NCI-H345 (cell line): ENCODE data around the gene SPDYE3.

Experiments used
- DNase-seq: peaks from one replicate; lab custom pipeline; 2025; lab: John Stamatoyannopoulos, UW

The SPDYE3 gene

DNA sequence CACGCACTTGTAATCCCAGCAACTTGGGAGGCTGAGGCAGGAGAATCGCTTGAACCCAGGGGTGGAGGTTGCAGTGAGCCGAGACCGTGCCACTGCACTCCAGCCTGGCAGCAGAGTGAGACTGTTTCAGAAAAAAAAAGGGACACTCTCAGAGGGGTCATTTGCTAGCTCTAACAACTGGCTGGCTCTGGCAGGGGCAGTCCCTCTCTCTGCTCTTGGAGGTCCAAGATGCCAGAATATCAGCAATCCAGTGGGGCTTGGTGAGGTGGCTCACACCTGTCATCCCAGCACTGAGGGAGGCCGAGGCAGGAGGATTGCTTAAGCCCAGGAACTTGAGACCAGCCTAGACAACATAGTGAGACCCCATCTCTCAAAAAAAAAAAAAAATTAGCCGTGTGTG is 63.2 kb downstream of the SPDYE3 start:
- DNase-seq, result no peak

DNA sequence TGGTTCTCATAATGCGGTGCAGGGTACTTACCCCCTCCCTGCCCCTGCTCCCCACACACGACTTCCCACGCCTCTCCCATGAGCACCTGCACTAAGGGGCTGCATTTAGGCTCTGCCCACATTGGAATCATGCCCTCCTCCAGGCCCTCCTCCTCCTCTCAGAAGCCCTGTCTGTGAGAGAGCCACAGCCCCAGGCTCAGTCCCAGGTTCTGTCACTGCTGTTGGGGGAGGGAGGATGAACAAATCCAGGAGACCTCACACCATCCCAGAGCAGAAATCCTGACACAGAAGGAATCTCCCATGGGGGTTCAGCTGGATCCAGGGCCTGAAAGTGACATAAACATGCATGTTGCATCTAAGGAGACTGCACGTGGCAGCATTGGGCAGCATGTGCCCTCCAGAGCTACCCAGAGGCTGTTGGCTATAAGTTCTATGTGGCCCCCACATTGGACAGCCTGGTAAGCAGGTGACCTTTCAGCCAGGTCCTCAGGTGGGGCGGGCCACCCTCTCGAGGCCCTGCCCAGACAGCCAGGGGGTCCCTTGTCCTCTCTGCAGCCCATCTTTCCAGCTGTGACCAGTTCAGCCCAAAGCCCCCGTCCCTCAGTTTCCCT is 64.2 kb downstream of the SPDYE3 start:
- no peak for DNase-seq
